NT2/D1 (cell line): Measurements from ENCODE around the gene DPEP1.

Source experiments
- SUZ12 ChIP-seq: IDR thresholded peaks from 2 replicates; pipeline ENCODE4 v1.6.1; 2011; ENCODE audit not compliant: insufficient read length, insufficient read depth; ENCODE audit errors: extremely low read depth
- ZNF274 ChIP-seq: IDR thresholded peaks from 2 replicates; pipeline ENCODE4 v1.6.1; 2011; ENCODE audit warnings: mild to moderate bottlenecking, low read depth, low read length

DNA sequence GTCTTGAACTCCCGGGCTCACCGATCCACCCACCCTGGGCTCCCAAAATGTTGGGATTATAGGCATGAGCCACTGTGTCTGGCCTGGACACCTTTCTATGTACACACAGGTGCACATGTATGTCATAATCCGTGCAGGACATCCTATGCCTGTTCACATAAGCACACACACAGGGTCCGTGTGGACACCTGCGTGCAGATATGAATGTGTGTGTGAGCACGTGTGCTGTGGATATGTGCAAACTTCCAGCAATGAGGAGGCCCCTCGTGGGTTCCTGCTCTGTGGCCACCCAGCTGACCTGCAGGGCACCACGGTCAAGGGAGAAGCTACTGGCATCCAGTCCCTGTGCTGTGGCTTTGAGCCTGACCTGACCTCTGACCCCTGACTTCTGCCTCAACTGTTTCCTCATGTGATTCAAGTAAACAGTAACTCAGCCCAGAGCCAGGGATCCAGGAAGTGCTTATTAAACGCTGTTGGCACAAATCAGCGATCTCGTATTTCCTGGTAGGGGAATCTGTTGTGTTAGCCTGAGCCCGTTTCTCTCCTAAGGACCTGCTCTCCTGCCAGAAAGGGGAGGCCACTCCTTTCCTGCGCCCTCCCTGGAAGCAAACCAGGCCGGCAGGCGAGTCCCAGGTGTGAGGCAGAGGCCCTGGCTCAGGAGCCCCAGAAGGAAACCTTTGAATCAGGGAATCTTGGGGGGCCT lies 31.4 kb upstream of the DPEP1 start:
- no peak for TF ChIP-seq SUZ12
- no peak for TF ChIP-seq ZNF274
